ENCODE results near the gene CHSY1.
"Not testable (repeated sequence)": the region's sequence is repeated elsewhere in the genome, so short reads cannot be mapped to it uniquely, and the experiment has no call there.

CHSY1 gene

DNA sequence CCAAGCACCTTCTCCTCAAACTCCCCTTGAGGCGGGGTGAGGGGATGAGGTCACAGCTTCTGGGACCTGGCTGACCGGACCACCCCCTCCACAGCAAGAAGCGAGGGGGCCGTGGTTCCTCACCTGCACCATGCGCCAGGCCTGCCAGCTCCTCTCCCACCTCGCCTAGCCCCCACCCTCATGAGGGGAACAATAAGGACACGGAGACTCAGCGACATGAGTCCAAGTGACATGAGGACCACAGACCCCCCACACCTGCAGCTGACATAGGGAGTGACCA, 118.7 kb downstream of the CHSY1 start:
- no peak for DNase-seq

DNA sequence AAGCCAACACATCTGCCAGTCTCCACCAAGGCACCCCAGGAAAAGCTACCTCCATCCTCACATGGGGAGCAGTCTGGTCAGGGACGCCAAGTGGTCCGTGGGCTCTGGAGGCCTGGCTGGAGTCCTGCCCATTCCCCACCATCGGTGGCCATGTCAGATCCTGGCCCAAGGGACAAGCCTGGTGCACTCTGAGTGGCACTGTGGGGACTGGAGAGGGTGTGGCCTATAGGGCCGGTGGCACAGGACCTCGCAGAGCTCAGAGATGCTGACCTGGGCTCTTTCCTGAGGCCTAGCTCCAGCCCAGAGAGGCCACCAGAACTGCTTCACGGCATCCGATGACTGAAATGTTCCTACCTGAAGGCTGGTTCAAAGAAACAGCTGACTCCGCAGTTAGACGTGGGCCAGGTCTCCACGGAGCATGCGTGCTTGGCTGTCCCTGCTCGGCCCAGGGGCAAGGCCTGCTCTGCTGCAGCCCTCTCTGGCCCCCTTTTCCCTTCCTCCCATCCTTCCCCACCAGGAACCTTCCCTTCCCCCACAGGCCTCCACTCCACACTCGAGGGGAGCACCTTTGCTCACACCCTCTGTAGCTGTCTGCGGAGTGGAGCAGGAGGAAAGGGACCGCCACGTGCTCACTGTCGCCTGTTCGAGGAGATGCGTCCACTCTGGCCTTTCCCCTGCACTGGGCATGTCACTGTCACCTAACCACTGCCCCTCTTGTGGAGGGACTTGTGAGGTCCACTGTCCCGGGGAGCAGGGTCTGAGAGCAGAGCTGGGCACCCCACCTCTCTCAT, 119.3 kb downstream of the CHSY1 start:
- DNase-seq, result no peak

DNA sequence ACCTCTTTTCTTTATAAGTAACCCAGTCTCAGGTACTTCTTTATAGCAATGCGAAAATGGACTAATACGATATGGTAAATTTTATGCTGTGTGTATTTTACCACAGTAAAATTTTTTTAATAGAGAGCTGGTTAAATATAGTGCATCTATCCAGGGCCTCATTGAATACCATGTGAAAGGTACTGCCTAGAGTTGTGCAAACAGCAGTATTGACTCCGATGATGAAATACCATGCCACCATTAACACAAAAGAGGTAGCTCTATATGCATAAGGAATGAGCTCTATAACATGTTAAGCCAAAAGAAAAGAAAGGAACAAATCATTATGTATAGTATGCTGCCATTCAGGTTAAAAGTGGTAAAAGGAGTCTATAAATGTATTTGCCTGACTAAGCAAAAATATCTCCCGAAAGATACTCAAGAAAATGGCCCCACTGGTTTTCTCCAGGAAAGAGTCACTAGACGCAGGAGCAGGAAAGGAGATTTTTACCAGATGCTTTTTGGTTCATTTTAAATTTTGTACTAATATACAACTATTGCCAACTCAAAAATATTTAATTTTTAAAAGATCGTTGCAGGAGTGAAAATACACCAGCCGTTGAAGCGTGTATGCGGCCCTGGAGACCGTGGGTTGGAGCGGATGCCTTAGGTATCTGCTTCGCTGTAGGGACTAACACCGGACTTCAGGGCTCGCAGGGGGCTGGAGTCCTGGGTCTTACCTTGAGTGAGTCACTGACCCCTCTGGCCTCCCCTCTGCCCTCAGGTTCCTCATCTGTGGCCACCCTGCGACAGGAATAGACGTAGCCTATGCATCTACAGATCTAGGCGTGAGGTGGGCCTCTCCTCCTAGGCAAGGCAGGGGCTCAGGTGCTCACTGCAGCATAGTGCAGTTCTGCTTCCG, 120.1 kb downstream of the CHSY1 start:
- no peak for DNase-seq

DNA sequence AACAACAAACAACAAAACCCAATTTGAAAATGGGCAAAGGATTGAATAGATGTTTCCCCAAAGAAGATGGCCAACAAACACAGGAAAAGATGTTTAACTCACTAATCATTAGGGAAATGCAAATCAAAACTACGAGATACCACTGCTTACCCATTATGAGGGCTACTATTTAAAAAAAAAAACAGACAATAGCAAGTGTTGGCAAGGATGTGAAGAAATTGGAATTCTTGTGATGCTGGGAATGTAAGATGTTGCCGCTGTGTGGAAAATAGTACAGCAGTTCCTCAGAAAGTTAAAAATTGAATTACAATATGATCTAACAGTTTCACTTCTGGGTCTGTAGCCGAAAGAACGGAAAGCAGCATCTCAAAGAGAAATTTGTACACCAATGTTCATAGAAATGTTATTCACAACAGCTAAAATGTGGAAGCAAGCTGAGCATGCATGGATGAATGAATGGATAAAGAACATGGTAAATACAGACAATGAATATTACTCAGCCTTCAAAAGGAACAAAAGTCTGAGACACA, 121.9 kb downstream of the CHSY1 start:
- no peak for DNase-seq

DNA sequence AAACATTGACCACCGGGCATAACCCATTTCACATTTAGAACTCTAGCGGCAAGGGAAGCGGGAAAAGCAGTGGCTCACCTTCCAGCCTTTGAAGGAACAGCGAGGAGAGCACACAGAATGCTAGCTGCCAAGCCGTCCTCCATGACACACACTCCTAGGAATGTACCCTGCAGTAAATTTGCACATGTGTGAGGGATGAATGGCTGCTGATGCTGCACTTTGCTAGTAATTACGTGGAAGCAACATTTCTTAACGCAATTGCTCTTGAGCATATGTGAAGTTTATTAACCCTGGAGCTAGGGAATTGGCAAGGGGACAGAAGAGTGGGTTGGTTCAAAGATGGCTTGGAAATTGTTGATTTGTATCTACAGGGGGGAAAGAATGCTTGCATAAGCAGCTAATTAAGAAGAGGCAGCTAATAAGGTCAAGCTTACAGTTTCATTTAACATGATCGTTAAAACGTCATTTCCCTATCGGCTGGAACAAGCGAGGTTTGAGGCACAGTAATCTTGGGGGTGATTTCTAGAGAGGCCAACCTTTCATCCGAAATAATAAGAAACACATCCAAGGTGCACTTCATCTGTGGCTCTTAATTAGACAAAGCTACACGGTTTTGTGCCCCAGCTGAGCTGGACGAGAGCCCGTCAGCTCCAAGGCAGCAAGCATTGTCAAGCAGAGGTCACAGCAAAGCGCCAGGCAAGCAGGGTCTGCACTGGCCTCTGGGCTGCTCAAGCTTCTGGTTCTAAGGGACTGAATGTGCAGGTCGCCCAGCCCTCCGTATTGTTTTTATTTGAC, 123.4 kb downstream of the CHSY1 start:
- no peak for DNase-seq

DNA sequence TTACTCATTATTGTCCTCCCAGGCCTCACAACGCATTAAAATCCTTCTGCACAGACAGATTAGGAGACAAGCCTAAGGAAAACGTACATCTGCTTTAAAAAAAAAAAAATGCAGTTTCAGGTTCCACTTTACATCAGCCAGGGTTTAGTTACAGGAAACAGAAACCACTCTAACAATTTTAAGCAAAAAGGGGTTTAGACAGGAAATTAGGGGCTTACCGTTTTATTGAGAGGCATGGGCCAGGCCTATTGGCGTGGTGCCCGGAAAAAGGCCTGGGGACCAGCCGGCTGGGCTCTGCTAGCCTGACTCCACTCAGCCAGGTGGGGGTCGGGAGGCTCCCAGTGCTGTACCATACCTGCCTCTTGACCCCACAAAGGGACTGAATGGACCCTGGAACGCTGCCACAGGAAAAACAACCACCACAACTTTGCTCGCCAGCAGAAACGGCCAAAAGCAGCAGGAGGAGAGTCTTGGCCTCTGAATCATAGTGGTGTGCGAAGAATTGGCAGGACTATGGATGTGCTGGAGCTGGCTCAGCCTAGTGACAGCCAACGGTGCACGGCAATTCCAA, 124.3 kb downstream of the CHSY1 start:
- peak; percentile 17 for DNase-seq

DNA sequence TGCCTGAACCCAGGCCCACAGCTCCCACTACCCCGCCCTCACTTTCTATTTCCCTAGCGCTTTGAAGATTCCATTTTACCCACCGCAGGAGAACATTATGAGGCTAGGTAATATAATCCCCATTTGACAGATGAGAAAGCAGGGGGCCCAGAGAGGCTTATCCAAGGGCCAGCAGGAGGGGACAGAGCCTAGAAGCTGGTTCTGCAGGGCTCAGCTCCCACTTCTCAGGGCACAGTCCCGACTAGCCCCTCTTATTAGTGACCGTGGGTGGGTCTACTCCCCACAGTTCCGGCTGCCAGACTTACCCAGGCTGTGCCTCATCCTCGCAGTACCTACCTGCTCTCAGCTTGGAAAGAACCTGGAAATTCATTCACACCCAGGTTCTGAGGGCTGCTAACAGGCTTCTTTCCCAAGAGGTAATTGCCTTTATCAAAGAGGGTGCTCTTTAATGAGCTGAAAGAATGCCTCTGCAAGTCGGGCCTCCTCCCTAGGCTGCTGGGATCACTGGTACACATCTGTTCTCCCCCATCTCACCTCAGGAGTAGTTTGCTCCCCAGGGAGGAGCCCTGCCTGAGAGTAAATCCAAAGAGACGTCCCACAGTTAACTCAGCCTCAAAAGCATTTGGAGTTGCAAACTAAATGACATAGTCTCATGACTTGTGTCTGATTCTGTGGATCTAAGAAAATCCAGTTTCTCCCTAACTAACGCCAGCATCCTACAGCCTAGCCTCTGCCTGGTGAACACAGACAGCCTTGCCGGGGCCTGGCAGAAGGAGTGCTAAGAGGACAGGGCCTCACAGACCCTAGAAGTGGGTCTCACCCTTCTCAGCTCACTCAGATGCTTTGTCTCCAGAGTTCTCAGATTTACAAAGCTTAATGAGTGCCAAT, 125.0 kb downstream of the CHSY1 start:
- no peak for DNase-seq

DNA sequence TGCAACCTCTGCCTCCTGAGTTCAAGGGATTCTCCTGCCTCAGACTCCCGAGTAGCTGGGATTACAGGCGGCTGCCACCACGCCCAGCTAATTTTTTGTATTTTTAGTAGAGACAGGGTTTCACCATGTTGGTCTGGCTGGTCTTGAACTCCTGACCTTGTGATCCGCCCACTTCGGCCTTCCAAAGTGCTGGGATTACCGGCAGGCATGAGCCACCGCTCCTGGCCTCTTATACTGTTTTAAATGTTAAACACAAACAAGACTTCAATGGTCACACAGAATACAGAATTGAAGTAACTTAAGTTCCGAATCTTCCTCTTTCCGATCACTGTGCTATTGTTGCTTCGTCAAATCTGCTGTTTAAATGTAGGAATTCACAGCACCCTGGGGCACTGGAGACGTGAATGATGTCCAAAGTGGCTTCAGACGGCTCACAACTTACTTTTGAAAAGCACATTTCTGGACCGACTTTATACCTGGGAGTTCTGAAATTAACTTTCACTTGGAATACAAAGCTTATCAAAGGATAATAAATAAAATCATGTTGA, 125.9 kb downstream of the CHSY1 start:
- not testable (repeated sequence) for DNase-seq
